GM23338 (cell line): Measurements from ENCODE around the gene PACC1. TPM values are rescaled to one million over a fixed set of nuclear protein-coding genes. Genes with fewer than 3 reads are reported as not detected.
A peak's percentile ranks its signal among the peaks of the same experiment; 100 is the strongest.

Source experiments
- ATAC-seq: fragments of 200-7000 bp; cut with Tn5 transposase; 3 replicates; pipeline ENCODE4 v1.9.1; 2020
- DNase-seq: peaks from one replicate; pipeline ENCODE4 v3.0.0-alpha.2; 2015; ENCODE audit warnings: low spot score
- H2AFZ ChIP-seq: fragments of 200-600 bp; sonication (generic); 2 replicates; pipeline ENCODE4 v1.8.0; 2016; ENCODE audit warnings: antibody characterized with exemption, mild to moderate bottlenecking, moderate library complexity
- H3F3A ChIP-seq: fragments of 200-600 bp; sonication (generic); replicated peaks from 2 replicates; pipeline ENCODE4 v1.8.0; 2017; ENCODE audit warnings: antibody characterized with exemption, mixed run types, low read depth
- H3K27ac ChIP-seq: fragments of 200-600 bp; sonication (generic); 2 replicates; pipeline ENCODE4 v1.6.1; 2016; ENCODE audit warnings: low read depth
- H3K27me3 ChIP-seq: fragments of 200-600 bp; sonication (generic); 2 replicates; pipeline ENCODE4 v1.8.0; 2016; ENCODE audit warnings: mild to moderate bottlenecking, mixed run types, moderate library complexity; ENCODE audit not compliant: insufficient read depth
- H3K36me3 ChIP-seq: fragments of 200-600 bp; sonication (generic); 2 replicates; pipeline ENCODE4 v1.8.0; 2016; ENCODE audit warnings: mild to moderate bottlenecking; ENCODE audit not compliant: insufficient read depth
- H3K4me1 ChIP-seq: fragments of 200-600 bp; sonication (generic); 2 replicates; pipeline ENCODE4 v1.8.0; 2016; ENCODE audit warnings: mild to moderate bottlenecking, moderate library complexity; ENCODE audit not compliant: insufficient read depth
- H3K4me2 ChIP-seq: fragments of 200-600 bp; sonication (generic); 2 replicates; pipeline ENCODE4 v1.7.1; 2017; ENCODE audit warnings: mixed run types
- H3K4me3 ChIP-seq: fragments of 200-600 bp; sonication (generic); 2 replicates; pipeline ENCODE4 v1.6.1; 2016; ENCODE audit warnings: mixed run types
- H3K79me2 ChIP-seq: fragments of 200-600 bp; sonication (generic); replicated peaks from 2 replicates; pipeline ENCODE4 v1.8.0; 2017; ENCODE audit warnings: mild to moderate bottlenecking; ENCODE audit not compliant: insufficient read depth
- H3K9me2 ChIP-seq: fragments of 200-600 bp; sonication (generic); 2 replicates; pipeline ENCODE4 v1.8.0; 2017; ENCODE audit not compliant: insufficient read depth
- H4K20me1 ChIP-seq: fragments of 200-600 bp; sonication (generic); replicated peaks from 2 replicates; pipeline ENCODE4 v1.8.0; 2017; ENCODE audit warnings: mild to moderate bottlenecking; ENCODE audit not compliant: insufficient read depth
- H3K27ac Mint-ChIP-seq: 2 replicates; pipeline ENCODE4 v1.8.0; 2020; ENCODE audit warnings: inconsistent platforms, mild to moderate bottlenecking, moderate library complexity, mixed read lengths
- H3K27me3 Mint-ChIP-seq: 3 replicates; pipeline ENCODE4 v1.8.0; 2022; ENCODE audit warnings: low read depth, mild to moderate bottlenecking, moderate library complexity, mixed read lengths, inconsistent platforms; ENCODE audit not compliant: insufficient read depth, poor library complexity
- H3K36me3 Mint-ChIP-seq: 3 replicates; pipeline ENCODE4 v1.8.0; 2021; ENCODE audit warnings: low read depth, mild to moderate bottlenecking, inconsistent platforms, moderate library complexity, mixed read lengths
- H3K4me1 Mint-ChIP-seq: 3 replicates; pipeline ENCODE4 v1.8.0; 2020; ENCODE audit warnings: mild to moderate bottlenecking, inconsistent platforms, mixed read lengths
- H3K4me3 Mint-ChIP-seq: 3 replicates; pipeline ENCODE4 v1.8.0; 2021; ENCODE audit warnings: moderate library complexity, mild to moderate bottlenecking, inconsistent platforms, mixed read lengths
- H3K9me3 Mint-ChIP-seq: 3 replicates; pipeline ENCODE4 v1.8.0; 2020; ENCODE audit warnings: moderate library complexity, mild to moderate bottlenecking, inconsistent platforms, mixed read lengths
- EZH2 ChIP-seq: fragments of 200-600 bp; sonication (generic); IDR thresholded peaks from one replicate; pipeline ENCODE4 v1.8.0; 2017; ENCODE audit warnings: antibody characterized with exemption, mild to moderate bottlenecking, low read depth; ENCODE audit not compliant: unreplicated experiment
- NANOG ChIP-seq: IDR thresholded peaks from 2 replicates; pipeline ENCODE4 v1.6.1; 2016; ENCODE audit warnings: antibody characterized with exemption, borderline replicate concordance
- STAT1 ChIP-seq: IDR thresholded peaks from one replicate; pipeline ENCODE4 v1.6.1; 2016; ENCODE audit warnings: antibody characterized with exemption; ENCODE audit not compliant: unreplicated experiment
- ZNF331 ChIP-seq: fragments of 250-450 bp; sonication (Bioruptor Pico); IDR thresholded peaks from 2 replicates; pipeline ENCODE4 v1.5.0; 2020; ENCODE audit warnings: low read depth, mild to moderate bottlenecking, moderate library complexity
- ZNF462 ChIP-seq: fragments of 250-450 bp; sonication (Bioruptor Pico); IDR thresholded peaks from 2 replicates; pipeline ENCODE4 v1.5.0; 2020; ENCODE audit warnings: mild to moderate bottlenecking, moderate library complexity
- polyA plus RNA-seq: library from polyadenylated mRNA; unstranded; fragments of >200 nt; fragmentation: Nextera tagmentation; extraction: Ambion mirVana; gene quantifications from 2 replicates; pipeline ENCODE4 v1.2.1, GENCODE V29; 2016
- total RNA-seq: library from RNA; depleted of rRNA; stranded (reverse); fragments of >200 nt; shearing (Covaris generic); gene quantifications from 2 replicates; pipeline ENCODE4 v1.2.3, GENCODE V29; 2014

Gene PACC1
- total and polyA plus RNA-seq, 2 experiments from 2014 or later: 17.1 to 18.0 TPM

DNA sequence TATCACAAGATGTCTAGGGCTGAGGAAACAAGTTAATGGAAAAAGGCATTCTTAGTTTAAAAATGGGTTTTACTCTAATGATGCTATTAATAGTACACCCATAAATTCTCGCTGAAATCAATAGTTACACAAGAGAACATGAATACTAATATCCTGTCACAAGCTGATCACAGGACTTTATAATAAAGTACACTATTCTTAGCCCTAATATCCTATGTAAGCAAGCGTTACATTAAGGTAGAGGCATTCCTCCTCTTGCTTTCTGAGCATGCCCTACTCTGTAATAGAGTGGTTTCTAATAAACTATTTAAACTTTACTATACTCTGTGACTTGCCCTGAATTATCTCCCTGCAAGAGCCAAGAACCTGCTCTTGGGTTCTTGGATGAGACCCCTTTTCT, 6.5 kb upstream of the PACC1 start:
- Histone ChIP-seq H3K9me2 (no peaks in the 10 kb centered on the region), H3F3A (no peaks in the 10 kb centered on the region), H2AFZ (no peak overlapping the region), H3K79me2 (no peaks in the 10 kb centered on the region), H3K4me3 (no peak overlapping the region), H3K27me3 (no peaks in the 10 kb centered on the region), H3K27ac (no peak overlapping the region), H3K4me1 (no peaks in the 10 kb centered on the region), H3K4me2 (no peak overlapping the region), H3K36me3 (no peaks in the 10 kb centered on the region), H4K20me1 (no peaks in the 10 kb centered on the region)
- H3K4me1 Mint-ChIP-seq: peaks cover 7% of the 10 kb centered on the region
- H3K9me3 Mint-ChIP-seq: no peaks in the 10 kb centered on the region; the same call in 2 of the 3 replicates
- DNase-seq (no peak), ATAC-seq (no peak)
- no peak for TF ChIP-seq ZNF331 (CRISPR knock-in tag)
- TF ChIP-seq ZNF462: no peak
- TF ChIP-seq STAT1: no peak
- no peaks in the 10 kb centered on the region for H3K36me3 Mint-ChIP-seq
- no peaks in the 10 kb centered on the region for H3K27me3 Mint-ChIP-seq
- H3K27ac Mint-ChIP-seq: no peak overlapping the region
- no peak overlapping the region for H3K4me3 Mint-ChIP-seq

DNA sequence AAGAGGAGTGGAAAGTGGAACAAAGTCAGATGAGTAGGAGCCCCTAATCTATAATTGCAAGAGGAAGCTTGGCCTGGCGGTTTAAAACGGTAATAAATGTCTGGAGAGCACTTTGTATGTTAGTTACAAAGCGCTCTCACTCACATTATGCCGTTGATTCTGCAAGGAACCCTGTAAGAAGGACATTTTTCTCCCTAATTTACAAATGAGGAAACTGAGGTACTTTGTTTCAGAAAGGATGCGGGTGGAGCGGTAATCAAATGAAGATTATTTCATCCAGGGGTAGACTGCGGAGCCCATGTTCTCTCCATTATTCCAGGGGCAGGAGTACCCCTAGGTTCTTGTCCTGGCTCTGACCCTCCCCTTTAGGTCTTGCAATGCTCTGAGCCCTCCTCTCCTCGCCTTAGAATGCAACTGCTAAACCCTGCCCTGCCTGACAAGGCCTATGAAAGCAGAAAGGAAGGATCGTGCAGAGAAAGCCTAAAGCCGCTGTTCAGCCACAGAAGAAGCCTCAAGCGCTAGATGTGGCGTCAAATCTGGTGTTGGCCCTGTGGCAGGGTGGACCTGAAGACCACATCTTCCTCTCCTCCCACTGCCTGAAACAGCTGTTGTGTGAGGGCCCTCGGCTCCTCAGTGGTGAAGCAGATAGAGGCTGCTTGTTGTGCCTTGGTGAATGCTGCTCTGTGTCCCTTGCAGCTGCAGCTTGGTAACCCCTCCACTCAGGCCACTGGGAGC, 588 bp upstream of the PACC1 start:
- peaks cover 22% of the 10 kb centered on the region; the same call in 1 of the 2 replicates for H4K20me1 ChIP-seq
- Mint-ChIP-seq H3K4me1 (peaks cover 30% of the 10 kb centered on the region), H3K9me3 (no peaks in the 10 kb centered on the region; the same call in 2 of the 3 replicates), H3K27me3 (peaks cover 13% of the 10 kb centered on the region), H3K27ac (peak overlapping the region; percentile 43; the same call in 1 of the 2 replicates), H3K4me3 (peak overlapping the region; percentile 86), H3K36me3 (peaks cover 17% of the 10 kb centered on the region)
- H3K27me3 ChIP-seq: peaks cover 5% of the 10 kb centered on the region
- DNase-seq (peak; percentile 25), ATAC-seq (peak; percentile 14)
- peaks cover 28% of the 10 kb centered on the region for H3K79me2 ChIP-seq
- H3K36me3 ChIP-seq: peaks cover 2% of the 10 kb centered on the region; the same call in 1 of the 2 replicates
- H3K4me1 ChIP-seq: peaks cover 19% of the 10 kb centered on the region
- 0 out of 2 replicates have a peak, but pooled peaks cover 5% of the 10 kb centered on the region for H3F3A ChIP-seq
- peak overlapping the region; percentile 96 for H2AFZ ChIP-seq
- H3K27ac ChIP-seq: no peak overlapping the region
- no peaks in the 10 kb centered on the region for H3K9me2 ChIP-seq
- peak overlapping the region; percentile 79 for H3K4me3 ChIP-seq
- H3K4me2 ChIP-seq: peak overlapping the region; percentile 42
- TF ChIP-seq ZNF462 (no peak), EZH2 (no peak), NANOG (no peak)
